Hepatocyte (in vitro differentiated cells): Measurements from ENCODE around the gene SCML1. TPM values are rescaled to one million over a fixed set of nuclear protein-coding genes. Genes with fewer than 3 reads are reported as not detected.
A peak's percentile ranks its signal among the peaks of the same experiment; 100 is the strongest.

Experiments used
- DNase-seq: peaks from one replicate; pipeline ENCODE4 v3.0.0-alpha.2; 2016; ENCODE audit warnings: low spot score
- H2AFZ ChIP-seq: fragments of 200-600 bp; sonication (generic); 2 replicates; pipeline ENCODE4 v1.6.0; 2016; ENCODE audit warnings: antibody characterized with exemption, mild to moderate bottlenecking
- H3K27ac ChIP-seq: fragments of 200-600 bp; sonication (generic); 2 replicates; pipeline ENCODE4 v1.5.1; 2016; ENCODE audit warnings: mild to moderate bottlenecking
- H3K27me3 ChIP-seq: fragments of 200-600 bp; sonication (generic); 2 replicates; pipeline ENCODE4 v1.6.1; 2016
- H3K36me3 ChIP-seq: fragments of 200-600 bp; sonication (generic); replicated peaks from 2 replicates; pipeline ENCODE4 v1.5.1; 2016; ENCODE audit warnings: low read depth; ENCODE audit not compliant: insufficient read depth
- H3K4me1 ChIP-seq: fragments of 200-600 bp; sonication (generic); 2 replicates; pipeline ENCODE4 v1.5.1; 2016; ENCODE audit warnings: mild to moderate bottlenecking, moderate library complexity; ENCODE audit not compliant: insufficient read depth
- H3K4me2 ChIP-seq: fragments of 200-600 bp; sonication (generic); 2 replicates; pipeline ENCODE4 v1.6.0; 2016
- H3K4me3 ChIP-seq: fragments of 200-600 bp; sonication (generic); 2 replicates; pipeline ENCODE4 v1.5.1; 2016; ENCODE audit warnings: mild to moderate bottlenecking
- H3K79me2 ChIP-seq: fragments of 200-600 bp; sonication (generic); 2 replicates; pipeline ENCODE4 v1.6.0; 2017; ENCODE audit warnings: mild to moderate bottlenecking
- H3K9me2 ChIP-seq: fragments of 200-600 bp; sonication (generic); replicated peaks from 2 replicates; pipeline ENCODE4 v1.6.0; 2017; ENCODE audit warnings: mild to moderate bottlenecking; ENCODE audit not compliant: insufficient read depth
- H3K9me3 ChIP-seq: fragments of 200-600 bp; sonication (generic); 2 replicates; pipeline ENCODE4 v1.5.1; 2016; ENCODE audit warnings: low read depth, mild to moderate bottlenecking
- H4K20me1 ChIP-seq: fragments of 200-600 bp; sonication (generic); 2 replicates; pipeline ENCODE4 v1.6.0; 2016; ENCODE audit warnings: mild to moderate bottlenecking; ENCODE audit not compliant: insufficient read depth, poor library complexity, severe bottlenecking
- EZH2 ChIP-seq: fragments of 200-600 bp; sonication (generic); IDR thresholded peaks from 2 replicates; pipeline ENCODE4 v1.6.1; 2016; ENCODE audit warnings: antibody characterized with exemption, mild to moderate bottlenecking, borderline replicate concordance
- EZH2phosphoT487 ChIP-seq: fragments of 200-600 bp; sonication (generic); IDR thresholded peaks from one replicate; pipeline ENCODE4 v1.6.1; 2018; ENCODE audit warnings: antibody characterized with exemption, mild to moderate bottlenecking, low read depth, moderate library complexity; ENCODE audit not compliant: unreplicated experiment, severe bottlenecking
- WGBS: methylation state at CpG from one replicate; pipeline ENCODE4 v1.1.6; 2016; ENCODE audit warnings: low lambda C conversion rate; ENCODE audit errors: missing lambda C conversion rate; 5-methylcytosine and 5-hydroxymethylcytosine counted together
- polyA plus RNA-seq: library from polyadenylated mRNA; unstranded; fragments of >200 nt; fragmentation: Nextera tagmentation; extraction: Ambion mirVana; gene quantifications from 2 replicates; pipeline ENCODE4 v1.2.1, GENCODE V29; 2016
- total RNA-seq: library from RNA; depleted of rRNA; stranded (reverse); fragments of >200 nt; gene quantifications from 2 replicates; pipeline ENCODE4 v1.2.3, GENCODE V29; 2014
- TF ChIP-seq, protein P1 (sequence below): fragments of 200-600 bp; sonication (generic); IDR thresholded peaks from 2 replicates; pipeline ENCODE4 v1.5.1; 2016; ENCODE audit warnings: antibody characterized with exemption, mild to moderate bottlenecking; ENCODE audit not compliant: poor library complexity

SCML1 gene, protein sequence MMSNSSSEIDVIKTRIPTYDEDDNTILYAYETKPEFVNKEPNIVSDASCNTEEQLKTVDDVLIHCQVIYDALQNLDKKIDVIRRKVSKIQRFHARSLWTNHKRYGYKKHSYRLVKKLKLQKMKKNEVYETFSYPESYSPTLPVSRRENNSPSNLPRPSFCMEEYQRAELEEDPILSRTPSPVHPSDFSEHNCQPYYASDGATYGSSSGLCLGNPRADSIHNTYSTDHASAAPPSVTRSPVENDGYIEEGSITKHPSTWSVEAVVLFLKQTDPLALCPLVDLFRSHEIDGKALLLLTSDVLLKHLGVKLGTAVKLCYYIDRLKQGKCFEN
- total RNA-seq = 21.8 and 23.7 TPM in 2 replicates
- 17.0 and 19.1 TPM in 2 replicates for polyA plus RNA-seq

DNA sequence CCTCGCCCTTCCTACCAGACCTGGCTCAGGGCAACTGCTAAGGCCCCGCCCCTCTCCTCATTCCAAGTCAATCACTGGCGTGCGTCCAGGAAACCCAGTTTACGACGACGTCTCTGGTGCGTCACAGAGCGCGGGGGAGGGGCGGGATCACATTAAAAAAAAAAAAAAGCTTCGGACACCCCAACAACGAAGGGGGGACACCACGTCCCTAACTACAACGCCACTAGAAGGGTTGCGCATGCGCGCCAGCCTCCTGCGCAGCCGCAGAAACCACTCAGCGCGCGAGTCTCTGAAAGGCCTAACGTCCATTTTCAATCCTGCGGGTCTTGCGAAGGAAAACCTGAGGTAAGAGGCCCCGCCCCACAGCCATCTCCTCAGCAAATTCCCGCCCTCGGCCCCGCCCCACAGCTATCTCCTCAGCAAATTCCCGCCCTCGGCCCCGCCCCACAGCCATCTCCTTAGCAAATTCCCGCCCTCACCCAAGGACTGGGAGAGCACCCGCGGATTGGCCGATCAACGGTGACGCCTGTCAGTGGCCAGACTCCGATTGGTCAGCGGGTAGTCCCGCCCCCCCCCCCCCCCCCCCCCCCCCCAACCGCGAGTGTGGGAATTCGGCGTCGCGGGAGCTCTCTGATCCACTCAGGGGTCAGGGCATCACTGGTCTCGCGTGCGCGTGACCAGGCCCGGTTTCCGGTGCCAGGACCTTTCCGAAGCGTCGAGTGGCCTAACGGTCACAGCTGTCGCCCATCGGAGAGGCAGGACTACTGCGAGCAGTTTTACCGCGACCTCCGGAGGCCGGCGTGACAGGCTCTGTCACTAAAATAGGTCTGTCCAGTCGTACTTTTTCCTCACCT is at the start of gene SCML1:
TSS of gene SCML1 (plus strand) at position 638 of the 854 bp plus-strand sequence. CDS start 6,694 bp downstream, outside the sequence.
- H4K20me1 ChIP-seq = no peaks in the 10 kb centered on the region
- no peaks in the 10 kb centered on the region for H3K9me3 ChIP-seq
- no peaks in the 10 kb centered on the region for H3K9me2 ChIP-seq
- H3K79me2 ChIP-seq = peaks cover 32% of the 10 kb centered on the region
- H3K27me3 ChIP-seq = no peaks in the 10 kb centered on the region
- peak within 1 kb of the TSS; percentile 97 for H3K27ac ChIP-seq
- no peaks in the 10 kb centered on the region for H3K36me3 ChIP-seq
- no peak for TF ChIP-seq EZH2phosphoT487
- no peak for TF ChIP-seq EZH2
- TF ChIP-seq, protein P1, sequence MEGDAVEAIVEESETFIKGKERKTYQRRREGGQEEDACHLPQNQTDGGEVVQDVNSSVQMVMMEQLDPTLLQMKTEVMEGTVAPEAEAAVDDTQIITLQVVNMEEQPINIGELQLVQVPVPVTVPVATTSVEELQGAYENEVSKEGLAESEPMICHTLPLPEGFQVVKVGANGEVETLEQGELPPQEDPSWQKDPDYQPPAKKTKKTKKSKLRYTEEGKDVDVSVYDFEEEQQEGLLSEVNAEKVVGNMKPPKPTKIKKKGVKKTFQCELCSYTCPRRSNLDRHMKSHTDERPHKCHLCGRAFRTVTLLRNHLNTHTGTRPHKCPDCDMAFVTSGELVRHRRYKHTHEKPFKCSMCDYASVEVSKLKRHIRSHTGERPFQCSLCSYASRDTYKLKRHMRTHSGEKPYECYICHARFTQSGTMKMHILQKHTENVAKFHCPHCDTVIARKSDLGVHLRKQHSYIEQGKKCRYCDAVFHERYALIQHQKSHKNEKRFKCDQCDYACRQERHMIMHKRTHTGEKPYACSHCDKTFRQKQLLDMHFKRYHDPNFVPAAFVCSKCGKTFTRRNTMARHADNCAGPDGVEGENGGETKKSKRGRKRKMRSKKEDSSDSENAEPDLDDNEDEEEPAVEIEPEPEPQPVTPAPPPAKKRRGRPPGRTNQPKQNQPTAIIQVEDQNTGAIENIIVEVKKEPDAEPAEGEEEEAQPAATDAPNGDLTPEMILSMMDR = no peak
- WGBS = 36% methylated on average over 35 of the region's 67 CpGs
- H2AFZ ChIP-seq = peak within 1 kb of the TSS; percentile 48
- peak; percentile 97 for DNase-seq
- H3K4me3 ChIP-seq = peak within 1 kb of the TSS; percentile 72
- no peaks in the 10 kb centered on the region for H3K4me1 ChIP-seq
- H3K4me2 ChIP-seq = peak within 1 kb of the TSS; percentile 71

DNA sequence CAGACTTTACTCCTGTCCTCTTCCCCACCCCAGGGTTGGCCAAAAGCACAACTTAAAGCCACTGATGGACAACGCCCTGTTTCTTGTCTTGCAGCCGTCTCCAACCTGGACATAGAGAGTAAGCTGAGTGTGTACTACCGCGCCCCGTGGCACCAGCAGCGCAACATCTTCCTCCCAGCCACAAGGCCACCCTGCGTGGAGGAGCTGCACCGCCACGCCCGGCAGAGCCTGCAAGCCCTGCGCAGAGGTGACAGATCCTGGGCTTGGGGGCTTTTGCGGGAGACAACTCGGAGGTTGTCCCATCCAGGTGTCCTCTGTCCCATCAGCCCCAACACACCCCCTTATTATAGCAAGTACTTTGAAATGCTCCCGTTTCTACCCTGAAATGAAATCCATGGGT is 49.6 kb upstream of the SCML1 start:
- TF ChIP-seq EZH2 = no peak
- TF ChIP-seq EZH2phosphoT487 = no peak
- TF ChIP-seq, protein P1 = no peak

DNA sequence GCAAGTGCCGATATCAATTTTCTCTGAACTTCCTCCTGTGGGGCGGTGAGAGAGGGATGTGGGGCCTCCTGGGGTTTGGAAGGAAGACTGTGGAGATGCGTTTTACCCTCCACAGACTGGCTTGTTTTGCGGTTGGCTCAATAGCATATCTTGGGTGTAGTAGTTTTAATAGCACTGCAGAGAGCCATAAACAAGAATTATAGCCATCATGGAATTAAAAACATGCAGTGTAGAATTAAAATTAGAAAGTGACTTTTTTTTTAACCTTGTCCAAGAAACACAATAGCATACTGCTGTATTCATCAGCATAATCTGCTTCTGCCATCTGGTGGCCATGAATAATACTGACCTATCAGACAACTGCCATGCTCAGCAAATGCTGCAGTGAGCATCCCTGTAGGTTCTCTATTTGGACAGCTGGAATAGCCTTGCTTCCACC is 47.3 kb upstream of the SCML1 start:
- H3K9me2 ChIP-seq = no peaks in the 10 kb centered on the region
- DNase-seq = peak; percentile 73
- H3K36me3 ChIP-seq = no peaks in the 10 kb centered on the region
- no peaks in the 10 kb centered on the region for H3K4me1 ChIP-seq
- H2AFZ ChIP-seq = no peak overlapping the region
- no peak for TF ChIP-seq EZH2phosphoT487
- TF ChIP-seq, protein P1 = peak; percentile 63
- H3K79me2 ChIP-seq = no peaks in the 10 kb centered on the region
- WGBS = 53% methylated on average over 4 of the region's 4 CpGs
- no peaks in the 10 kb centered on the region for H3K9me3 ChIP-seq
- H3K4me3 ChIP-seq = no peak overlapping the region
- no peaks in the 10 kb centered on the region for H3K27me3 ChIP-seq
- H3K27ac ChIP-seq = no peak overlapping the region
- H4K20me1 ChIP-seq = no peaks in the 10 kb centered on the region
- no peak overlapping the region for H3K4me2 ChIP-seq

More for the DNA sequence above, 49.6 kb upstream of the SCML1 start:
- no peak overlapping the region for H3K4me3 ChIP-seq
- no peak overlapping the region for H3K27ac ChIP-seq
- H3K9me3 ChIP-seq = no peaks in the 10 kb centered on the region
- H2AFZ ChIP-seq = no peak overlapping the region
- no peaks in the 10 kb centered on the region for H3K9me2 ChIP-seq
- 91% methylated on average over 14 of the region's 14 CpGs for WGBS
- H3K4me2 ChIP-seq = no peak overlapping the region
- no peak for DNase-seq
- no peaks in the 10 kb centered on the region for H3K4me1 ChIP-seq
- no peaks in the 10 kb centered on the region for H3K79me2 ChIP-seq
- no peaks in the 10 kb centered on the region for H3K27me3 ChIP-seq
- H3K36me3 ChIP-seq = no peaks in the 10 kb centered on the region
- no peaks in the 10 kb centered on the region for H4K20me1 ChIP-seq
